NCI-H2196 (cell line): ENCODE measurements around the gene ATXN1.
"Not testable (repeated sequence)": the region's sequence is repeated elsewhere in the genome, so short reads cannot be mapped to it uniquely, and the experiment has no call there.

Source experiments
- DNase-seq: peaks from one replicate; lab custom pipeline; 2025; ENCODE audit not compliant: unreplicated experiment; lab: John Stamatoyannopoulos, UW

The ATXN1 gene

GRCh38 chr6:16429669-16430068 is 331.6 kb downstream of the ATXN1 start:
- DNase-seq, result no peak

DNA sequence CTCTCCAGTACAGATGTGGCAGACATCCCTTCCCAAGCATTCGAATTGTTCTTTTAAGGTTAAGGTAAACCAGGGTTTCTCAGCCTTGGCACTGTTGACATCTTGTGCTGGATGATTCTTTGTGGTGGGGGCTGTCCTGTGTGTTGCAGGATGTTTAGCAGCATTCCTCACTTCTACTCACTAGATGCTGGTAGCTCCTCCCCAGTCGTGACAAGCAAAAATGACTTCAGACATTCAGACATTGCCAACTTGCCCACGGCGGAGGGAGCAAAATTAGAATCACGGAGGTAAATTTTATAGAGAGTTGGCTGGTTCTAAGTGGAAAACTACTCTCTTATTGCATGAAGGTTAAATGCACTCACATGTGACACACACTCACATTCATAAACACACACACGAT is 334.1 kb downstream of the ATXN1 start:
- no peak for DNase-seq

- no peak for DNase-seq
Observed at GRCh38 chr6:16425881-16426615, 335.2 kb downstream of the ATXN1 start.

GRCh38 chr6:16421462-16421960 is 339.7 kb downstream of the ATXN1 start:
- no peak for DNase-seq

GRCh38 chr6:16420715-16421461 is 340.4 kb downstream of the ATXN1 start:
- no peak for DNase-seq

DNA sequence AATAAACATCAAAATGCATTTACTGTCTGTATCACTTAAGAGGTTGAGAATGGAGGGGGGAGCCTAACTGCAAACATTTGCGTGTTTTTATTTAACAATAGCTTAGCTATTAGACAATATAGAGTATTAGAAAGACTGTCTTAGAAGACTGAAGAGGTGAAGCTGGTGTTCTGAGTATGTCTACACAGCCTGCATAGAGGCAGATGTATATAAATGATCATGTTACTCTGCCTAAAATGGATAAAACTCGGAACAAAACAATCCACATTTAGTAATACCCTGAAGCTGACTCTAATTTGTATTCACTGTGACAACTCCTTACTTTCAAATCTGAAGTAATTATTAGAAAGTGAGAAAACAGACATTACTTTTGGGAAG is 340.9 kb downstream of the ATXN1 start:
- no peak for DNase-seq

GRCh38 chr6:16419636-16420336 is 341.5 kb downstream of the ATXN1 start:
- DNase-seq, result no peak

DNA sequence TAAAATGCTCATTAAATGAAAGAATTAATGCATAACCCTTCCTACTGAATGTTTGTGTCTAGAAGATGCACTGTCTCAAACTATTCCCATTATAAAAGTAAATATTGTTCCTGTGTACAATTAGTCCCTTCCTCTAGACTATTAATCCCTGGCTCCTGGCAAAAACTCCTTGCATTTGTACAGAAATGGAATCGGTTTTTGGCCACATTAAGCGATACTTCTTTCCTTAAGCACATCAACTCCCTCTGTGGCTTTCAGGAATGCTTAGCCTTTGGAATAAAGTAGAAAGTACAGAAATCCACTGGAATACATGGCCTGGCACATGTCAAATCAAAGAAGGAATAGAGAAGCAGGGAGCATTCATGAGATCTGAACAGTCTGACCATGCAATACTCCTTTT is 343.1 kb downstream of the ATXN1 start:
- DNase-seq, result no peak

DNA sequence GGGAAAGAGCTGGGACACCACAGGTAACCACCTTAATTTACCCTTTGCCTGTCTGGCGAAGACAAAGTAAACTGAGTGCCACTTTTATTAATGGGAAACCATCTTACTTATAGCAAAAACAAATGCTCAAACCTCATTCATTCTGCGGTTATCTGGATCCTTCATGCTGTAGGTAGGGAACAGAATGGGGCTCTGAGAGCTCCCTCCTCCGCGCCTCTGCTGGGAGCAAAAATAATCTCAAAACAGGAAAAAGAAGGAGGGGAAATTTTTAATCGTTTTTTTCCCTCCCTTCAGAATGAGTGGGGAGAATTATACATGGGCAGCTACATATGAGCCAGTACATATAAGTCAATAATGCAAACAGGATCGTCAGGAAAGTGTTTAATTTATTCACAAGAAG is 345.6 kb downstream of the ATXN1 start:
- DNase-seq, result no peak

DNA sequence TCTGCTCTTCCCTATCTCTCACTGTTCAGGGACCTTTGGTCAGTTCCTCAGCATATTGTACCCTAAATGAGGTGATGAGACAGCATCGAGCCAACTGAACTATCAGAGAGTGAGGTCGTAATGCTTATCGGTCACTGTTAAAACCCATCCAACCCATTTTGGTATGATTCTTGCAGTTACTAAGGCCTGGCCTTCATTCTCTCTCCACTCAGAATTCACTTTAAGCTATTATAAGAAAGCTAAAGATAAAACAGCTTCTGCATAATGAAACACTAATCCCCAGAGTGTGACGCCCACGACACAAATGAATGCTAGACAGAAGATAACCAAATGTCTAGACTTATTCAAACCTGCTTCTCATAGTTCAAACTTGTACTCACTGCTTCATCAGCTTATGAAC is 347.1 kb downstream of the ATXN1 start:
- DNase-seq, result no peak

DNA sequence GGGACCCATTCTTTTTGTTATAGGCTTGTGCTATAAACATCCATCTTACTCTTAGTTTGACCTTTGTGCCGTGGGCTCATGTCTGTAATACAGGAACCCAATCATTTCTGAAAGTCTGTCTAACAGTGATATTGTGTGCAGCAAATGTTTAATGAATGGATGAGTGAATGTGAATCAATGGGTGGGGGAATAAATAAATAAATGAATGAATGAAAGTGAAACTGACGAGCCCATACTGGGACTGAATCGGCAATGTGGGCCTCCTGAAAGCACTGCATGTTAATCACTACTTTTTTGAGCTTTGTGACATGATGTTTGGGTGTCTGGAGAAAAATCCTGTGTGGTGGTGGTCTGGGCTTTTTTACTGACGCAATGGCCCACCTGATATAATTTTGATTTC is 347.9 kb downstream of the ATXN1 start:
- DNase-seq, result no peak

DNA sequence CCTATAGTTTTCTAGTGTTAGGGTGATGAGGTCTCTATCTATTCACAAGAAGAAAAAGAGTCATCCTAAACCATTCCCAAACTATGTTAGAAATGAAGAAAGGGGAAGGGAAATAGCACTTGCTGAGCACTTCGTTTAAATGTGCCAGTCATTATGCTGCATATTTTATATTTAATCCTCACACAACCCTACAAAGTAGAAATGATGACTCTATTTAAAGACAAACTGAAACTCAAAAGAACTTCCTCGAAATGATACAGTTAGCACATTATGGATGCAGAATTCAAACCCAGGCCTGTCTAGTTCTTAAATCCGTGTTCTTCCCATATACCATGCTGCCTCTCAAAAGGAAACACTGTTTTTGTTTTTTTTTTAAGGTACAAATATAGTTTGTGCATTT is 348.3 kb downstream of the ATXN1 start:
- no peak for DNase-seq

DNA sequence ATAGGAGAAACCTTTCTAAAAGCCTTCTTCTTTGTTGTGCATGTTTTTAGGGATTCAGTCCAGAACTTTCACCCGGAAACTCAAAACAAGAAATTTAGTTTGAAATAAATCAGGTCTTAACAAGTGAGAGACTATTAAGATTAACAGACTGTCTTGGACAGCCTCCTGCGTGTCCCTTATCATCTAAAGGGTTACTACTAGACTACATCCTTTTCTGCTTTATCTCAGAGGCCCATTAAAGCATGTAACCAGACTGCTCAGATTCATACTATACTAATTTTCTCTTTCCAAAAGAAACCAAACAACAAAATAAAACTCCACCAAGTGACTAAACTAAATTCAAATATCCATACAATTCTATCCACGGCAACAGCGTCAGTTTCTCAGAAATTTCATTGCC is 349.1 kb downstream of the ATXN1 start:
- DNase-seq, result no peak

DNA sequence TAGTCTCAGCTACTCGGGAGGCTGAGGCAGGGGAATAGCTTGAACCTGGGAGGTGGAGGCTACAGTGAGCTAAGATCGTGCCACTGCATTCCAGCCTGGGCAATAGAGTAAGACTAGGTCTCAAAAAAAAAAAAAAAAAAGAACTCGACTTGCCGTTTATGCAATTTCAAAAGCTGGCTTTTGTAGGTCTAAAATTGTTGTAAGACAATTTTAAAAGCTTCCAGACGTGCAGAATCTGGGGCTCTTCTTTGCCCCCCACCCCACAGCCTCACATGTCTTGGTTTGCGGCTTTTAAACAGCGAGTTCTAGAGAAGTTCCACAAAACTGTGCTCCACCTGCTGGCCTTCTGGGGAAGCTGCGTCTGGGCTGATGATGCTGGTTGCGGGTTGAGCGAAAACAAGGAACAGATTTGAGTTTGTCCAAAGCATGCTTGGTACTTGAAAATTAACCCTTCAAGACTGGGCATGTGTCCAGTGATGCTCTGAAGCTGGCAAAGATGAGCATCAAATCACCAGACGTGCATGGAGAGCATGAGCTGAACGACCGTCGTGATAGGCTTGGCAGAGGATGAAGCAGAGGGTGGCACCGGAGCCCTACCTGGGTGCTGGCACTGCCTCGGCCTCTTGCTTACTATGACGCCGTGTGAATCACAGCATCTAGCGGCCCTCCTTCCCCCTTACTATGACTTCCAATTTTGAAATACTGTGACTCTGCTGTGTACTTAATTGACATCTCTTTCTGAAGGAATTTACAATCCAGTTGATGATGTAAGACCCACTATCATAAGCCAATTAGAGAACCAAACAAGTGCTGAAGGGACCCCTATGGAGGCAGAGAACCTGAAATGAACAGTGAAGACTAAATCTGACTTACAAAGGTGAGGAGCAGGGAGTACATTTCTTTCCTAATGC is 351.5 kb downstream of the ATXN1 start:
- peak; percentile 43 for DNase-seq

GRCh38 chr6:16408766-16409165 is 352.5 kb downstream of the ATXN1 start:
- DNase-seq, result no peak

GRCh38 chr6:16406966-16407365 is 354.3 kb downstream of the ATXN1 start:
- DNase-seq, result no peak

DNA sequence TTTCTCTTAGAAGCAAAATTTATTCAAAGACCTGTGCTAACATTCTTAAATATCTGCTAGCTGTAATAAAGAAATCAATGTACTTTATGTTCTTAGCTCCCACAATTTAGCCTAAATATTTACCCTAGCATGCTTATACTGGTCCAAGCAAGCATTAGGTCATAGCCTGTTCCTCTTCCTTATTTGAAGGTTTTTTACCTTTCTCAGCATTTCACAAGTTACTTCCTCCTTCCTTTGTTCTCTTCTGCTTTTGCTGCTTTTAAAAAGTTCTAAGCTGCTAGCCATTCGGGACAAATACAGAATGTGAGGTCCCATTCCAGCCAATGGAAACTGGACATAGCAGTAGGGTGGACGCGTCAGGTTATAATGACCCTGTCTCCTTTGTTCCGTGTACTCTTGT is 354.7 kb downstream of the ATXN1 start:
- not testable (repeated sequence) for DNase-seq

- DNase-seq, result no peak
Observed at GRCh38 chr6:16405375-16405774, 355.9 kb downstream of the ATXN1 start.

DNA sequence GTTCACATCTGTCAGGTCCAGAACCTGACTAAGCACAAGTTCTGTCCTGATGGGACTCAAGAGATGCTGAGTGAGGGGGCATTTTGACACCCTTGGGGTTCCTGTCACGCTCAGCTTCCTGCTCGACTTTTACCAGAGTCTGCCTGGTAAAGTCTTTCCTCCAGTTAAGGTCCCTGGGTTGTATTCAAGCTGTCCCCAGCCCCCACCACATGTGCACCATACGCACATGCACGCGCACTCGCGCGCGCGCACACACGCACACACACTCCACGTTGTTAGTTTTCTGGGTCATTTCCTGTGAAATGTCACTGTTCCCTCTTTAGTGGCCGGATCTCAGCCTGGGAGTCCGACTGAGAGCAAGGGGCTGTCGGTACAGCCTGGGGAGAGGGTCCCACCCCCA is 356.8 kb downstream of the ATXN1 start:
- no peak for DNase-seq

GRCh38 chr6:16403831-16404230 is 357.4 kb downstream of the ATXN1 start:
- DNase-seq, result no peak

GRCh38 chr6:16402581-16402900 is 358.7 kb downstream of the ATXN1 start:
- DNase-seq, result no peak
